ENCODE data around the gene BCL11B.
A peak's percentile ranks its signal among the peaks of the same experiment; 100 is the strongest.

BCL11B gene

GRCh38 chr14:99224116-99224910, 47.7 kb downstream of the BCL11B start:
- DNase-seq (ENCODE audit: low spot score) = no peak

DNA sequence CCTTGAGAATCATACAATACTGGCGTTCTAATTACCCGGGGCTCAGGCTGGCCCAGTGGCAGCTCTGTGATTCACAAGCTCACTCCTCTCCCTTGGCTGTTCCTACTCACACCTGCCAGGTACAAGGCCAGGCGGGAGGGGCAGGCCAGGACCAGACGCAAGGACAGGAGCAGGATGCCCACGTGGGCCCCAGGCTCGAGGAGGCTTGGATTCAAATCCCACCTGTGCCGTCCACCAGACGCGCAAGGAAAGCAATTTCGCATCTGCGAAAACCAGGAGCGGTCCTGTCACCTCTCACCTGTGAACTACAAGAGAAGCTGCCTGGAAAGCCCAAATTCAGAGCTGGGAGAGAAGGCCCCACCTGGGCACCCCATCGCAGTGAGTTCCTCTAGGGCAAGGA, 50.6 kb downstream of the BCL11B start:
- no peak for DNase-seq (ENCODE audit: low spot score)

- no peak for DNase-seq (ENCODE audit: low spot score)
These were observed 54.7 kb downstream of the BCL11B start for GRCh38 chr14:99217066-99217955.

- DNase-seq (ENCODE audit: low spot score) = no peak
These were observed 55.8 kb downstream of the BCL11B start for GRCh38 chr14:99216191-99216590.

DNA sequence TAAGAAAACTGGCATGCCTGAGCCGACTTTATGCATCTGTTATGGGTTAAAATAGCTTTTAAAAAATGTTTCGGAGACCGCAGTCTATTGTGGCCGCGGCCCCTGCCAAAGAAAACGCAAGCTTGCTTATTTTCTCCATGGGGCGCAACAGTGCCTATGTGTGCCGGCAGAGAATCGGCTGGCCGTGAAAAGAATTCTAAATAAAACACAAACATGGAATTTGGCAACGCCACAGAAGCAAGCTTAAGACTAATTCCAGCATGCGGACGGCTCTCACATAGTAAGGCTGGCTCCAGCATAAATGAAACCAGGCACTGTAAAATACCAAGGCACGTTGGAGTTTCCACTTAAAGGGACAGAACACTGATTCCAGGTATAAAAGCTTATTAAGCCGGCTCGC, 56.7 kb downstream of the BCL11B start:
- DNase-seq (ENCODE audit: low spot score) = no peak

DNA sequence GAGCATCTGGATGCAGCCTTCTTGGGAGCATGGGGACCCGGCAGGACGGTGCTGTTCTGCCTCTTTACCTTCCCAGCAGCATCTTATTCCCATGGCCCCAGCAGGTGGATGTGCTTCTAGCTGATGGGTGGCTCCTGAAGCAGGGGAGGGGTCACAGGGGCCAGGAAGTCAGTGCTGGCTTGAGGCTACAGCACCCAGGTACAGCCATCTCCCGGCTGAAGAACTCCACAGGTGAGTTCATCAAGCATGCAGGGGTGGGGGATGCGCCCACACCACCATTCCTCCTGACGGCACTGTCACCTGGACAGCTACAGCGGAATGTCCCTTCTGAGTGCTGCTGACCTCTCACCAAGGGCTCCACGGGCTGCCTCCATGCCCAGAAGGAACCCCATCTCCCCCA, 57.3 kb downstream of the BCL11B start:
- no peak for DNase-seq (ENCODE audit: low spot score)

- no peak for DNase-seq (ENCODE audit: low spot score)
These were observed 58.4 kb downstream of the BCL11B start for GRCh38 chr14:99213527-99213971.

- no peak for DNase-seq (ENCODE audit: low spot score)
These were observed 58.9 kb downstream of the BCL11B start for GRCh38 chr14:99213101-99213500.

GRCh38 chr14:99212646-99213045, 59.4 kb downstream of the BCL11B start:
- no peak for DNase-seq (ENCODE audit: low spot score)

DNA sequence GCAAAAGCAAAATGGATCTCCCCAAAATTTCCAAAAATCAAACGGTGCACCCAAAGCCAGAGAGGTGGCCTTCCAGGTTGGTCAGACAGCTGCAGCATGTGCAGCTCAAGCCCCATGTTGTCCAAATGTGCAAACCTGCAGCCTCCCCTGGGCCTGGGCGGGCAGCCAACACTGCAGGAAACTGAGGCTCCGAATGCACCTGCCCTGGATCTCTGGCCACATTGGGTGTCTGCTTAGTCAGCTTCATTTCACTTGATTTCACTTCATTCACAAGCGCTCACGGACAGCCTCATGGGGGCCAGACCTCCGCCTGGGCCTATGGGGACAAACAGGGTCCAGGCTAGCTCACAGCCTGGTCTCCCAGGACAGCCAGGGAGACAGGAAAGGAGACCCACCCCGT, 59.8 kb downstream of the BCL11B start:
- no peak for DNase-seq (ENCODE audit: low spot score)

- DNase-seq (ENCODE audit: low spot score) = no peak
These were observed 60.6 kb downstream of the BCL11B start for GRCh38 chr14:99211410-99211809.

DNA sequence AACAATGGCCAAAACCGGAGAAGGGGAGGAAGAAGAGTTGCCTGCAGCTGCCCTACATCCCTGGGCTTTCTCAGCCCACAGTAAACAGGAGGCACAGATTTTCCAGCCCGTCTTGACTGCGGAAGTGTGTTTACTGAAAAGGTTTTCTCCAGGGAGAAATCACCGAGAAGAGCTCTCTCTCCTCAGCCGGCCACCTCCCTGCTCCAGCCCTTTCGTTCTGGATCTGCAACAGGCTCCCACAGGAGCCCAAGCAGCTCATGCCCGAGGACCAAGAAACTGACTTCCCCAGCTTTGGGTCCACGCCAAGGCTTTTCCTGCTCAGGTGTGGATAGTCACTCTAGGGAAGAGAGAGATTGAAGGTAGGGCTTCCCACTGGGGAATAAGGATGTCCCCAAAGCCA, 61.7 kb downstream of the BCL11B start:
- DNase-seq (ENCODE audit: low spot score) = no peak

GRCh38 chr14:99209409-99209808, 62.6 kb downstream of the BCL11B start:
- no peak for DNase-seq (ENCODE audit: low spot score)

- DNase-seq (ENCODE audit: low spot score) = no peak
These were observed 63.7 kb downstream of the BCL11B start for GRCh38 chr14:99208318-99208717.

DNA sequence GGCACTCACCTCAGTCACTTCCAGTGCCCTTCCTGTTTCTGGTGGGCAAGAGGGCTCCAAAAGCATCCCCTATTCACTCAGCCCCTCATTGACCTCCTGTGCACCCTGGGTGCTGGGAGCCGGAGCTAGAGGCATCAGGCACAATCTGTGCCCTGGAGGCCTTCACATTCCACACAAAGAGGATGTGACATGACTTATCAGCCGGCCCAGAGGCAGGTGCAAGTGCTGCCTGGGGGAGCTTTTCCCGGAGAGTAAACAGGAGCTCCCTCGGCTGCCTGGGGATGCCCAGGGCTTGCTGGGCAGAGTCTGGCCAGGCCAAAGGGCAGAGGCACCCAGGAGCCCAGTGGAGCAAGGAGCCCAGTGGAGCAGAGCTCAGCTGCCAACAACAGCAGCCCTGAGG, 64.5 kb downstream of the BCL11B start:
- DNase-seq (ENCODE audit: low spot score) = no peak

GRCh38 chr14:99206090-99206489, 65.9 kb downstream of the BCL11B start:
- DNase-seq (ENCODE audit: low spot score) = no peak

DNA sequence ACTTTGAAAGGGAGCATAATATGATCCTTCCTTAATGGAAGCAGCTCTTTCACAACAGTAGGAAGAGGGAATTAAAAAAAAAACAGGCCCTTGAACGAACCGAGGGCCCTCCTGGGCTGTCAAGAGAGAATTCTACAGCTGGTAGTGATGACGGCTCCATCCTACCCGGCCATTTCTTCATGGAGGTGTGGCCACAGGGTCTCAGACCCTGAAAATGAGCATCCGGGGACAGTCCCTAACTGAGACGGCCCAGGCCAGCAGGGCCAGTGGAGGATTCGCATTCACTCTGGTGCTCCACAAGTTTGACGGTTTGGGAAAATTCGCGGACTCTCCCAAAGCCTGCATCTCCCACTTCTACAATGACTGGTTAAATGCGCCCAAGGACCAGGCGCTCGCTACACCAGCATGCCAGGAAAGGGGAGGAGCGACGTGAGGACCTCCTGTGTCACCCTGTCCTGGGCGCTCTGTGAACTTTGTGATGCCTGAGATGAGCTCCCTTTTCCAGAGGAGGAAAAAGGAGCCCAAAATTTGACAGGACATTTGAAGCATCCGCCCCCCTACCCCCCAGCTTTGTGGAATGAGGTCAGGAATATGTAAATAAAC, 66.8 kb downstream of the BCL11B start:
- no peak for DNase-seq (ENCODE audit: low spot score)

- no peak for DNase-seq (ENCODE audit: low spot score)
These were observed 68.2 kb downstream of the BCL11B start for GRCh38 chr14:99203801-99204200.

DNA sequence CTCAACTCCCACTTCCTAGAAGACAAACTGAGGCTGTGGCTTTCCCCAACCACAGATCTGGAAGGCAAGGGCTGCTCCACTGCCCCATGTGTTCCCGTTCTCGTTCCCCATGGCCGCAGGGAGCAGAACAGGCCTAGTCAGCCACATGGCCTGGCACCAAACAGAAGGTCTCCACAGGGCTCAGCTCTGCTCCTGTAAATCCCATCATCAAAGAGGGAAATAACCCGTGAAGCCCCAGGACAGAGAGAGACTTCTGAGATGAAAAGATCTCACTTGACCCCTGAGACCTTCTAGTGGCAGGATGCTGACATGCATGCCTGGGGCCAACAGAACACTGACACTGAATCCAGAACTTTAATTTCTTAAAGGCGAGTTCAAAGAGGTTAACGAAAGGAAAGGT, 68.9 kb downstream of the BCL11B start:
- DNase-seq (ENCODE audit: low spot score) = peak; percentile 57

DNA sequence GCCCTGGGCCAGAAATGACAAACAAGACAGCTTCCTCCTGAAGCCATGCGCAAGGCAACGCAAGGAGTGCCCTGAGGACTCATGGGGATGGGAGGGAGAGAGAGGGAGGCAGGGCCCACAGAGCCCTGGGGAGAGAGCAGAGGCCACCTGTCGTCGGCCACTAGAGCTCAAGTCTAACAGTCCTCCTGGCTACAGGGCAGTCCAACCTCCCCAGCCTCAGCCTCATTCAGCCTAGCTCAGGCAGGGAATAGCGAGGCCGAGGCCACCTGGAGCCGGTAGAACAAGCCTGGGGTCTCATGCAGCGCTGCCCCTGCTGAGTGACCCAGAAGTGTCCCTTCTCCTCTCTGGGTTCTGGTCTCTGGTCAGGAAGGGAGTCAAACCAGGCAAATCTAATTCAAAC, 69.5 kb downstream of the BCL11B start:
- peak; percentile 55 for DNase-seq (ENCODE audit: low spot score)

DNA sequence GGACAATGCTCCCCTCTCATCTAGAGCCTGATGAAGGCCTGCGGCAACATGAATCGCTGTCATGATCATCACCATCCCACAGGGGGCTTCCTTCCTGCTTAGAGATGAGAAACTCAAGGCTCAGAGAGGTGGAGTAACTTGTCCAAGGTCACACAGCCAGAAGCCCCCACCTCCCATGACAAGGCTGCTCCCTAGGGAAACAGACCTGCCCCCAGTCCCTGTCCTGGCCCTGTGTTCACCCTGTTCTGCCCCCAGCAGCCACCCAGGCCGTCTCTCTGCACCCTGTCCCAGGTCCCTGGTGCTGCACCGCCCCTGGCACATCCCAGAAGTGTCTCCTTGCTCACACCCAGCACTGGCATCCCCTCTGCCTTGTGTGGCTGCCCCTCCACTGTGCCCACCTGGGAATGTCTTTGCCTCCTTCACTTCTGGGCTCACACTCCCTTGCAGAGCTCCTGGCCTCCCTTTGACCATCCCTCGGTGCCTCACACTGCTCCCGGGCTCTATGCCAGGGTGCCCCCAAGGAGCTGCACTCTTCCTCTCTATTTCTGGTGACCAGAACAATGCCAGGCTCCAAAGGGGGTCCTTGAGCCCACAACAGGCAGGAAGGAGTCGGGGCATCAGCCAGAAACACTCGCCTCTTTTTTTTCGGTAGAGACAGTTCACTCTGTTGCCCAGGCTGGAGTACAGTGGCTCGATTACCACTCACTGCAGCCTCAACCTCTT, 70.5 kb downstream of the BCL11B start:
- DNase-seq (ENCODE audit: low spot score) = no peak

GRCh38 chr14:99200654-99201005, 71.4 kb downstream of the BCL11B start:
- DNase-seq (ENCODE audit: low spot score) = no peak
